Hepatocyte (in vitro differentiated cells): ENCODE measurements around the gene GPR132.

Experiments
- EZH2 ChIP-seq: fragments of 200-600 bp; sonication (generic); IDR thresholded peaks from 2 replicates; pipeline ENCODE4 v1.6.1; 2016; ENCODE audit warnings: antibody characterized with exemption, mild to moderate bottlenecking, borderline replicate concordance
- EZH2phosphoT487 ChIP-seq: fragments of 200-600 bp; sonication (generic); IDR thresholded peaks from one replicate; pipeline ENCODE4 v1.6.1; 2018; ENCODE audit warnings: antibody characterized with exemption, mild to moderate bottlenecking, low read depth, moderate library complexity; ENCODE audit not compliant: unreplicated experiment, severe bottlenecking
- TF ChIP-seq, protein P1 (sequence below): fragments of 200-600 bp; sonication (generic); IDR thresholded peaks from 2 replicates; pipeline ENCODE4 v1.5.1; 2016; ENCODE audit warnings: antibody characterized with exemption, mild to moderate bottlenecking; ENCODE audit not compliant: poor library complexity

DNA sequence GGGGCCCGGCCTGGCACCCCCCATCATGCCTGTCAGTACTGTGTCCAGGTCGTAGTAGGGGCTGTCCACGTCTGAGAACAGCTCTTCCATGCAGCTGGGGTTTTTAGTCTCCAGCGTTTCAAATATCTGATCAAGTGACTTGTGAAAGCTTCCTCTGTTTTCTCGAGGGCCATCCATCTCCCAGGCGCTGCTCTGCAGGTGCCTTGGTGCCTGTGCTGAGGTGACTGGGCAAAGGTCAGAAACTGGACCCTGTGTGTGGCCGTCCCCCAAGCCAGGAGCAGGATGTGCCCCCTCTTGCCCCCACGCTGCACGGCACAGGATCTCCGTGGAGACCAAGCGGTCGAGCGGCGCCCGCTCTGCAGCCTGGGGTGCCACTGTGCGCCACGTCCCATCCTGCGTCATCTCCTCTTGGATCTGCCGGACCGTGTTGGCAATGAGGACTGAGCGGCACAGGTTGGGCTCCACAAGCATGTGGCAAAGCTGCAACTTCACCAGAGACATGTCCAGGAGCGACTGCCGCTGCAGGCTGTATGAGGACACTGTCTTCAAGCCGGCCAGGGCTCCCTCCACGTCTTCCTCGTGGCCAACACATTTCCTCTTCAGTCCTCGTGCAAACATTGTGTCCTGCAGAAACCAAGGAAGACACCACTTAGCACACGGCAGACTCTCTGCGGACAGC, 53.8 kb downstream of the GPR132 start:
- TF ChIP-seq, protein P1, sequence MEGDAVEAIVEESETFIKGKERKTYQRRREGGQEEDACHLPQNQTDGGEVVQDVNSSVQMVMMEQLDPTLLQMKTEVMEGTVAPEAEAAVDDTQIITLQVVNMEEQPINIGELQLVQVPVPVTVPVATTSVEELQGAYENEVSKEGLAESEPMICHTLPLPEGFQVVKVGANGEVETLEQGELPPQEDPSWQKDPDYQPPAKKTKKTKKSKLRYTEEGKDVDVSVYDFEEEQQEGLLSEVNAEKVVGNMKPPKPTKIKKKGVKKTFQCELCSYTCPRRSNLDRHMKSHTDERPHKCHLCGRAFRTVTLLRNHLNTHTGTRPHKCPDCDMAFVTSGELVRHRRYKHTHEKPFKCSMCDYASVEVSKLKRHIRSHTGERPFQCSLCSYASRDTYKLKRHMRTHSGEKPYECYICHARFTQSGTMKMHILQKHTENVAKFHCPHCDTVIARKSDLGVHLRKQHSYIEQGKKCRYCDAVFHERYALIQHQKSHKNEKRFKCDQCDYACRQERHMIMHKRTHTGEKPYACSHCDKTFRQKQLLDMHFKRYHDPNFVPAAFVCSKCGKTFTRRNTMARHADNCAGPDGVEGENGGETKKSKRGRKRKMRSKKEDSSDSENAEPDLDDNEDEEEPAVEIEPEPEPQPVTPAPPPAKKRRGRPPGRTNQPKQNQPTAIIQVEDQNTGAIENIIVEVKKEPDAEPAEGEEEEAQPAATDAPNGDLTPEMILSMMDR: no peak
- TF ChIP-seq EZH2phosphoT487 (no peak), EZH2 (no peak)
